B cell (primary cell): ENCODE results near the gene ITGA3. TPM values are rescaled to one million over a fixed set of nuclear protein-coding genes. Genes with fewer than 3 reads are reported as not detected.

ENCODE experiments used
- ATAC-seq: fragments of 200-7000 bp; cut with Tn5 transposase; one replicate; pipeline ENCODE4 v1.10.0; 2021; ENCODE audit warnings: low read depth, mild to moderate bottlenecking, moderate number of reproducible peaks, moderate library complexity
- CTCF ChIA-PET: fragments of 350-600 bp; sonication (Branson Sonifier 250); formaldehyde crosslinking; loops from one replicate; lab custom pipeline; 2021; ENCODE audit warnings: antibody characterized with exemption, inconsistent platforms; lab: Charles Lee
- POLR2A ChIA-PET: fragments of 350-600 bp; sonication (Branson Sonifier 250); formaldehyde crosslinking; loops from one replicate; lab custom pipeline; 2021; ENCODE audit warnings: antibody characterized with exemption; lab: Charles Lee
- DNase-seq: peaks from one replicate; pipeline ENCODE4 v3.0.0; 2013
- H2AFZ ChIP-seq: 2 replicates; pipeline ENCODE4 v1.6.1; 2012; ENCODE audit warnings: mild to moderate bottlenecking, low read depth, low read length; ENCODE audit not compliant: insufficient read depth, poor library complexity, severe bottlenecking
- H3K27ac ChIP-seq, 2 donors: 1 replicate in 1 of 2; 2 replicates in 1 of 2; pipeline ENCODE4 v1.5.1; 2012 to 2013; ENCODE audit warnings: low read length in 2 of 2, mild to moderate bottlenecking in 2 of 2, moderate library complexity in 1 of 2
- H3K27me3 ChIP-seq, 4 experiments: fragments of 200-600 bp in 1 of 4; sonication (generic) in 1 of 4; replicated peaks in 1 of 4; 1 replicate in 2 of 4; 2 replicates in 2 of 4; pipeline versions ENCODE4 v1.6.1 to v1.7.0; 2013 to 2016; ENCODE audit warnings: low read length in 3 of 4, mild to moderate bottlenecking in 2 of 4, mixed read lengths in 1 of 4, moderate library complexity in 1 of 4; ENCODE audit not compliant: insufficient read depth in 4 of 4, control insufficient read depth in 3 of 4; ENCODE audit errors: control extremely low read depth in 1 of 4
- H3K36me3 ChIP-seq, 2 experiments: replicated peaks in 1 of 2; 1 replicate in 1 of 2; 2 replicates in 1 of 2; pipeline versions ENCODE4 v1.6.1 to v1.7.1; 2013; ENCODE audit warnings: low read length in 1 of 2; ENCODE audit not compliant: insufficient read depth in 2 of 2, control insufficient read depth in 1 of 2; ENCODE audit errors: control extremely low read depth in 1 of 2, extremely low read depth in 1 of 2
- H3K4me1 ChIP-seq, 2 donors: fragments of 200-600 bp in 1 of 2; sonication (generic) in 1 of 2; 1 replicate in 1 of 2; 2 replicates in 1 of 2; pipeline versions ENCODE4 v1.5.1 to v1.6.1; 2013 to 2017; ENCODE audit warnings: low read length in 2 of 2; ENCODE audit not compliant: control insufficient read depth in 2 of 2, insufficient read depth in 2 of 2
- H3K4me2 ChIP-seq: replicated peaks from 2 replicates; pipeline ENCODE3; 2012; ENCODE audit warnings: mild to moderate bottlenecking, low read depth, low read length; ENCODE audit not compliant: poor library complexity, severe bottlenecking
- H3K4me3 ChIP-seq, 5 experiments: fragments of 200-600 bp in 1 of 5; sonication (generic) in 1 of 5; 1 replicate in 3 of 5; 2 replicates in 2 of 5; pipeline versions ENCODE4 v1.5.1 to v1.7.0; 2011 to 2016; ENCODE audit warnings: low read length in 4 of 5, mild to moderate bottlenecking in 4 of 5, low read depth in 2 of 5, control low read depth in 1 of 5, moderate library complexity in 1 of 5; ENCODE audit not compliant: insufficient read depth in 1 of 5; ENCODE audit errors: control extremely low read depth in 1 of 5, extremely low read depth in 1 of 5
- H3K79me2 ChIP-seq: fragments of 200-600 bp; sonication (generic); one replicate; pipeline ENCODE4 v1.6.0; 2016; ENCODE audit warnings: low read length; ENCODE audit not compliant: control insufficient read depth, insufficient read depth
- H3K9ac ChIP-seq: fragments of 200-600 bp; sonication (generic); 2 replicates; pipeline ENCODE4 v1.6.1; 2017; ENCODE audit warnings: mild to moderate bottlenecking, low read length, moderate library complexity
- H3K9me3 ChIP-seq, 3 donors: one replicate each; pipeline versions ENCODE4 v1.6.1 to v1.7.1; 2013; ENCODE audit warnings: low read length in 2 of 3; ENCODE audit not compliant: control insufficient read depth in 2 of 3, insufficient read depth in 1 of 3; ENCODE audit errors: control extremely low read depth in 1 of 3
- H4K20me1 ChIP-seq: 2 replicates; pipeline ENCODE4 v1.6.0; 2012; ENCODE audit warnings: mild to moderate bottlenecking, low read length; ENCODE audit not compliant: insufficient read depth, control insufficient read depth, poor library complexity, severe bottlenecking
- H3K27ac Mint-ChIP-seq: one replicate; pipeline ENCODE4 v1.8.0; 2021; ENCODE audit warnings: mixed read lengths
- H3K27me3 Mint-ChIP-seq: one replicate; pipeline ENCODE4 v1.8.0; 2021; ENCODE audit warnings: mixed read lengths
- H3K4me1 Mint-ChIP-seq: one replicate; pipeline ENCODE4 v1.8.0; 2021; ENCODE audit warnings: mixed read lengths
- H3K4me3 Mint-ChIP-seq: one replicate; pipeline ENCODE4 v1.8.0; 2021; ENCODE audit warnings: mixed read lengths
- H3K9me3 Mint-ChIP-seq: one replicate; pipeline ENCODE4 v1.8.0; 2022; ENCODE audit warnings: mixed read lengths; ENCODE audit not compliant: insufficient read depth
- EZH2 ChIP-seq: IDR thresholded peaks from 2 replicates; pipeline ENCODE4 v1.6.1; 2012; ENCODE audit warnings: borderline replicate concordance, low read depth, mild to moderate bottlenecking, moderate library complexity, low read length; ENCODE audit not compliant: insufficient read depth, poor library complexity, severe bottlenecking
- WGBS: methylation state at CpG from one replicate; pipeline ENCODE4 v1.1.5; 2013; ENCODE audit warnings: missing lambda C conversion rate; ENCODE audit not compliant: insufficient coverage; 5-methylcytosine and 5-hydroxymethylcytosine counted together
- intact Hi-C: fragments of 100-400 bp; cut with micrococcal nuclease; formaldehyde crosslinking; loops from one replicate; pipeline ENCODE4 v1.10.0; 2022
- polyA plus RNA-seq: library from polyadenylated mRNA; depleted of rRNA; stranded (reverse); fragments of >200 nt; gene quantifications from 2 replicates; pipeline ENCODE4 v1.2.3, GENCODE V29; 2012
- total RNA-seq, 2 donors: library from RNA; stranded (reverse); fragments of 120-200 nt in 1 of 2; gene quantifications; 1 replicate in 1 of 2; 2 replicates in 1 of 2; pipeline versions ENCODE4 v1.2.3 to v1.2.4, GENCODE V29; 2013 to 2022
- TF ChIP-seq, protein P1 (sequence below): fragments of 200-600 bp; IDR thresholded peaks from one replicate; pipeline ENCODE4 v1.8.0; 2022; ENCODE audit warnings: antibody characterized with exemption, mild to moderate bottlenecking

Gene ITGA3
- total and polyA plus RNA-seq, 2 donors (not counting 1 experiment from before 2014, with no cell fraction given) = 11.9 to 13.3 TPM

DNA sequence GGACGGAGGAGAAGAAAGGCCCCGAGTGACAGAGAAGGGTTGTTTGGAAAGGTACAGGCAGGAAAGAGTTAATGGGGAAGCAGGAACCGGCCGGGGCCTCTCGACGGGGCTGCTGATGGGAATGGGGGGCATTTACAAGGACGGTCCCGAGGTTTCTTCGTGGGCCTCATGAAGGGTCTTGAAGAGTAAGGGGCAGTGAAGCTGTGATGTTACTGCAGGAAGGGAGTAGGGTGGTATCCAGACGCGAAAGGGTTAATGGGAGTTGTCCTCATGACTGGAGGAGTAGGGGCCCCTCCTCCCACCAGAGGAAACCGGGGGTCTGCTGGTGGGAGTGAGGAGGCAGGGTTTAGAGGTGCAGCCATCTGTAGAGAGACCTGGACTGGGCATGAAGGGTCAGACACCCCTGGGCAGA is 39.7 kb downstream of the ITGA3 start:
- H3K4me3 Mint-ChIP-seq = peak overlapping the region; percentile 99
- POLR2A ChIA-PET = interaction anchor here (2.0 kb wide), 1 partner anchor 52 kb away, joined by 5 read pairs; no protein-coding TSS in a partner anchor
- peaks cover 13% of the 10 kb centered on the region for H3K79me2 ChIP-seq
- peaks cover 8 to 20% of the 10 kb centered on the region in 2 donors for H3K4me1 ChIP-seq
- no peaks in the 10 kb centered on the region for H3K9me3 ChIP-seq
- H3K36me3 ChIP-seq = peaks cover 0 to 26% of the 10 kb centered on the region in 2 experiments
- H3K4me3 ChIP-seq = peak overlapping the region; percentile 21 to 95 (median 78)
- intact Hi-C loops = loop anchor here (1.0 to 10.0 kb wide), 4 partner anchors 21 to 387 kb away; partner anchors contain the start of genes EME1 and MRPL27
- peak; percentile 45 for DNase-seq
- H3K9me3 Mint-ChIP-seq = no peaks in the 10 kb centered on the region
- H3K9ac ChIP-seq = peak overlapping the region; percentile 87
- WGBS = 1% methylated on average over 11 of the region's 12 CpGs
- no peak for TF ChIP-seq EZH2
- TF ChIP-seq, protein P1, sequence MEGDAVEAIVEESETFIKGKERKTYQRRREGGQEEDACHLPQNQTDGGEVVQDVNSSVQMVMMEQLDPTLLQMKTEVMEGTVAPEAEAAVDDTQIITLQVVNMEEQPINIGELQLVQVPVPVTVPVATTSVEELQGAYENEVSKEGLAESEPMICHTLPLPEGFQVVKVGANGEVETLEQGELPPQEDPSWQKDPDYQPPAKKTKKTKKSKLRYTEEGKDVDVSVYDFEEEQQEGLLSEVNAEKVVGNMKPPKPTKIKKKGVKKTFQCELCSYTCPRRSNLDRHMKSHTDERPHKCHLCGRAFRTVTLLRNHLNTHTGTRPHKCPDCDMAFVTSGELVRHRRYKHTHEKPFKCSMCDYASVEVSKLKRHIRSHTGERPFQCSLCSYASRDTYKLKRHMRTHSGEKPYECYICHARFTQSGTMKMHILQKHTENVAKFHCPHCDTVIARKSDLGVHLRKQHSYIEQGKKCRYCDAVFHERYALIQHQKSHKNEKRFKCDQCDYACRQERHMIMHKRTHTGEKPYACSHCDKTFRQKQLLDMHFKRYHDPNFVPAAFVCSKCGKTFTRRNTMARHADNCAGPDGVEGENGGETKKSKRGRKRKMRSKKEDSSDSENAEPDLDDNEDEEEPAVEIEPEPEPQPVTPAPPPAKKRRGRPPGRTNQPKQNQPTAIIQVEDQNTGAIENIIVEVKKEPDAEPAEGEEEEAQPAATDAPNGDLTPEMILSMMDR = no peak
- no peaks in the 10 kb centered on the region for H3K27me3 Mint-ChIP-seq
- no peak for ATAC-seq
- H2AFZ ChIP-seq = peak overlapping the region; percentile 86
- H3K27ac Mint-ChIP-seq = peak overlapping the region; percentile 94
- CTCF ChIA-PET = interaction anchor here (1.3 to 1.8 kb wide), 2 partner anchors 8 to 56 kb away, joined by 4 to 7 read pairs; no protein-coding TSS in a partner anchor
- H4K20me1 ChIP-seq = peaks cover 6% of the 10 kb centered on the region
- peaks cover 0 to 3% (median 0%) of the 10 kb centered on the region in 4 experiments for H3K27me3 ChIP-seq
- peaks cover 27% of the 10 kb centered on the region for H3K4me1 Mint-ChIP-seq
- peak overlapping the region in 1 of 2 donors; percentile 77 for H3K27ac ChIP-seq
- H3K4me2 ChIP-seq = peak overlapping the region; percentile 100

GRCh38 chr17:50096092-50096491 is 40.2 kb downstream of the ITGA3 start:
- TF ChIP-seq, protein P1 = no peak
- no peak for TF ChIP-seq EZH2
- Histone ChIP-seq H3K36me3 (peaks cover 0 to 30% of the 10 kb centered on the region in 2 experiments), H3K9me3 (no peaks in the 10 kb centered on the region), H3K79me2 (peaks cover 13% of the 10 kb centered on the region), H2AFZ (no peak overlapping the region), H3K27me3 (peaks cover 0 to 3% (median 0%) of the 10 kb centered on the region in 4 experiments), H3K4me3 (peak overlapping the region in 3 of 5 experiments; percentile 78 to 95 (median 89)), H4K20me1 (peaks cover 6% of the 10 kb centered on the region), H3K27ac (no peak overlapping the region), H3K9ac (peak overlapping the region; percentile 87), H3K4me2 (peak overlapping the region; percentile 100), H3K4me1 (peaks cover 8 to 20% of the 10 kb centered on the region in 2 donors)
- DNase-seq (peak; percentile 33), ATAC-seq (no peak)
- H3K27ac Mint-ChIP-seq = peak overlapping the region; percentile 94
- peaks cover 27% of the 10 kb centered on the region for H3K4me1 Mint-ChIP-seq
- ChIA-PET POLR2A (no interaction called here), CTCF (interaction anchor here (1.3 to 1.8 kb wide), 2 partner anchors 9 to 56 kb away, joined by 4 to 7 read pairs; no protein-coding TSS in a partner anchor)
- no peaks in the 10 kb centered on the region for H3K9me3 Mint-ChIP-seq
- intact Hi-C loops = loop anchor here (10.0 kb wide), 1 partner anchor 279 kb away; the partner anchor contains the start of genes EME1 and MRPL27
- H3K27me3 Mint-ChIP-seq = no peaks in the 10 kb centered on the region
- peak overlapping the region; percentile 99 for H3K4me3 Mint-ChIP-seq
- 55% methylated on average over 6 of the region's 6 CpGs for WGBS
